Measurements from ENCODE around the gene SPSB2. TPM values are rescaled to one million over a fixed set of nuclear protein-coding genes. Genes with fewer than 3 reads are reported as not detected.
"Not testable (repeated sequence)": the region's sequence is repeated elsewhere in the genome, so short reads cannot be mapped to it uniquely, and the experiment has no call there.

SPSB2 gene
- total and polyA plus RNA-seq, 2 donors from 2014 or later, result 19.0 to 21.3 TPM

DNA sequence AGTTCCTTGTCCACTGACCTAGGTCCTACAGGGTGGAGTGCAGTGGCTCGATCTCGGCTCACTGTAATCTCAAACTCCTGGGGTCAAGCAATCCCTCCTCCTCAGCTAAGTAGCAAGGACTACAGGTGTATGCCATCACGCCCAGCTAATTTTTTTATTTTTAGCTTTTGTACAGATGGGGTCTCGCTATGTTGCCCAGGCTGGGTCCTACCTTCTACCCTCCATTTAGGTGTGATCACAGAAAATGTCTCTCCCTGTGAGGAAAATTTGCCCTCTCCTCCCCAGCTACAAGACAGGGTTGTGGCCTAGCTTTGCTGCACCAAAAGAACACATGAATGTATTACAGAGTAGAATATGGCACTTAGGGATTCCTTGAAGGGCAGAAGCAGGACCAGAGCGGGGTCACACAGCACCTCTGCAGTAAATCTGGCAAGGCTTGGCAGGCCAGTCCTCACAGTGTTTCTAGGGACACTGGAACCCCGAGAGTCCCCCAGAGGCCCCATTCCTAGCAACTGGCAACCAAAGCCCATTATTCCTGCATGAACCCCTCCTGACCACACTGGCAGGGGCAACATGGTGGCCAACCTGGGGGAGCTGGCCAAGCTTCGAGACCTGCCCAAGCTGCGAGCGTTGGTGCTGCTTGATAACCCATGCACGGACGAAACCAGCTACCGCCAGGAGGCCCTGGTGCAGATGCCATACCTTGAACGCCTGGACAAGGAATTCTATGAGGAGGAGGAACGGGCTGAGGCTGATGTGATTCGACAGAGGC, 39.2 kb upstream of the SPSB2 start:
- Histone ChIP-seq H3K27me3 (ENCODE audit: control insufficient read depth, insufficient read depth, low read length) (no peaks in the 10 kb centered on the region), H3K4me3 (ENCODE audit: low read length in 3 of 3) (no peak overlapping the region), H3K9me3 (ENCODE audit: control insufficient read depth in 2 of 3, insufficient read depth in 1 of 3, low read length in 3 of 3) (no peaks in the 10 kb centered on the region), H3K9ac (ENCODE audit: low read length in 3 of 3) (no peak overlapping the region), H3K27ac (ENCODE audit: low read depth in 2 of 2, low read length in 2 of 2) (no peak overlapping the region), H3K4me1 (ENCODE audit: control insufficient read depth in 2 of 3, insufficient read depth in 2 of 3, low read depth in 1 of 3, low read length in 3 of 3) (peaks cover 0 to 6% (median 0%) of the 10 kb centered on the region in 3 donors), H3K36me3 (ENCODE audit: control insufficient read depth in 2 of 3, insufficient read depth in 3 of 3, low read length in 3 of 3) (no peaks in the 10 kb centered on the region)
- DNase-seq (peak in 2 of 5 donors; percentile 32 to 33), FAIRE-seq (no peak)
- TF ChIP-seq, protein P1, sequence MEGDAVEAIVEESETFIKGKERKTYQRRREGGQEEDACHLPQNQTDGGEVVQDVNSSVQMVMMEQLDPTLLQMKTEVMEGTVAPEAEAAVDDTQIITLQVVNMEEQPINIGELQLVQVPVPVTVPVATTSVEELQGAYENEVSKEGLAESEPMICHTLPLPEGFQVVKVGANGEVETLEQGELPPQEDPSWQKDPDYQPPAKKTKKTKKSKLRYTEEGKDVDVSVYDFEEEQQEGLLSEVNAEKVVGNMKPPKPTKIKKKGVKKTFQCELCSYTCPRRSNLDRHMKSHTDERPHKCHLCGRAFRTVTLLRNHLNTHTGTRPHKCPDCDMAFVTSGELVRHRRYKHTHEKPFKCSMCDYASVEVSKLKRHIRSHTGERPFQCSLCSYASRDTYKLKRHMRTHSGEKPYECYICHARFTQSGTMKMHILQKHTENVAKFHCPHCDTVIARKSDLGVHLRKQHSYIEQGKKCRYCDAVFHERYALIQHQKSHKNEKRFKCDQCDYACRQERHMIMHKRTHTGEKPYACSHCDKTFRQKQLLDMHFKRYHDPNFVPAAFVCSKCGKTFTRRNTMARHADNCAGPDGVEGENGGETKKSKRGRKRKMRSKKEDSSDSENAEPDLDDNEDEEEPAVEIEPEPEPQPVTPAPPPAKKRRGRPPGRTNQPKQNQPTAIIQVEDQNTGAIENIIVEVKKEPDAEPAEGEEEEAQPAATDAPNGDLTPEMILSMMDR (IDR thresholded peaks at IDR 0.05; ENCODE audit: borderline replicate concordance, extremely low read depth, insufficient read depth), result no peak
- intact Hi-C loops (cut with DNase I), result no loop called here

DNA sequence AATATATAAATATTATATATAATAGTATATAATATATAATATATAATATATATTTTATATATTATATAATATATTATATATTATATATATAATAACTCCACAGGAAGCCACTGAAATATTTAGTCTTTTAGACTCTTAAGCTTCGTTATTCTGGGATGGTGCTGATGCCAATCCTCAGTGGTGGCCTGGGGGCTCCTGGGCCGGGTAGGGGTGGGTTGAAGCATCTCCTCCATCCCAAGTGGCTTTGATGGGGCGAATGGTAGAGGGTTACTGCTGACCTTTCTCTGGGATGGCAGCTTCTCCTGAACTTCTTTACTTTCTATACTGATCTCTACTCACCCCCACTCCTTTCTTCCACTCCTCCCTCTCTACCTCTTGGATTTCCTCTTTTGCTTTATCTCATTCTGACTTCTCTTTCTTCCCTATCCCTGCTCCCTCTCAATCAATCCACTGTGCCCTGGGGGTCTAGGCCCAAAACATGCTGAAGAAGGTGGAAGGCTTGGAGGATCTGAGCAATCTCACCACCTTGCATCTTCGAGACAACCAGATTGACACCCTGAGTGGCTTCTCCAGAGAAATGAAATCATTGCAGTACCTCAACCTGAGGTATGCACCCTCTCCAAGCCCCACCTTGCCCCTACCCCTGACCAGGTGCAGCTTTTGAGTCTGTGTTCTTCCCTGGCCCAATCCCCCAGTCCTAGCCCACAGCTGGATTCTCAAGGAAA, 36.5 kb upstream of the SPSB2 start:
- peaks cover 0 to 4% (median 0%) of the 10 kb centered on the region in 3 donors for H3K36me3 ChIP-seq (ENCODE audit: control insufficient read depth in 2 of 3, insufficient read depth in 3 of 3, low read length in 3 of 3)
- H3K9ac ChIP-seq (ENCODE audit: low read length in 3 of 3), result no peak overlapping the region
- peaks cover 0 to 10% (median 3%) of the 10 kb centered on the region in 3 donors for H3K4me1 ChIP-seq (ENCODE audit: control insufficient read depth in 2 of 3, insufficient read depth in 2 of 3, low read depth in 1 of 3, low read length in 3 of 3)
- intact Hi-C loops (cut with DNase I), result no loop called here
- H3K9me3 ChIP-seq (ENCODE audit: control insufficient read depth in 2 of 3, insufficient read depth in 1 of 3, low read length in 3 of 3), result no peaks in the 10 kb centered on the region
- TF ChIP-seq, protein P1 (IDR thresholded peaks at IDR 0.05; ENCODE audit: borderline replicate concordance, extremely low read depth, insufficient read depth), result no peak
- no peaks in the 10 kb centered on the region for H3K27me3 ChIP-seq (ENCODE audit: control insufficient read depth, insufficient read depth, low read length)
- H3K4me3 ChIP-seq (ENCODE audit: low read length in 3 of 3), result no peak overlapping the region
- no peak for FAIRE-seq
- H3K27ac ChIP-seq (ENCODE audit: low read depth in 2 of 2, low read length in 2 of 2), result no peak overlapping the region
- no peak for DNase-seq

DNA sequence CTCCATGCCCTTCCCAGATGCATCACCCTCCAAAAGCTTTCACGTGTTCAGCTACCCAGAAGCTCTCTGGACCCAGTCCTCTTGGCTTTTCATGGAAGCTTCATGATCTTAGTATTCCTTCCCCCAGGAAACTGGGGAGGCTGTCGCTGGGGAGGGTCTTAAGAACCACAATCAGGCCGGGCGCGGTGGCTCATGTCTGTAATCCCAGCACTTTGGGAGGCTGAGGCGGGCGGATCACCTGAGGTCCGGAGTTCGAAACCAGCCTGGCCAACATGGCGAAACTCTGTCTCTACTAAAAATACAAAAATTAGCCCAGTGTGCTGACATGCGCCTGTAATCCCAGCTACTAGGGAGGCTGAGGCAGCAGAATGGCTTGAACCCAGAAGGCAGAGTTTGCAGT, 35.0 kb upstream of the SPSB2 start:
- H3K9me3 ChIP-seq (ENCODE audit: control insufficient read depth in 2 of 3, insufficient read depth in 1 of 3, low read length in 3 of 3); H3K36me3 ChIP-seq (ENCODE audit: control insufficient read depth in 2 of 3, insufficient read depth in 3 of 3, low read length in 3 of 3); H3K27ac ChIP-seq (ENCODE audit: low read depth in 2 of 2, low read length in 2 of 2); intact Hi-C loops (cut with DNase I); H3K4me3 ChIP-seq (ENCODE audit: low read length in 3 of 3); H3K27me3 ChIP-seq (ENCODE audit: control insufficient read depth, insufficient read depth, low read length); FAIRE-seq; H3K9ac ChIP-seq (ENCODE audit: low read length in 3 of 3); DNase-seq: not testable (repeated sequence)
- peaks cover 0 to 11% (median 3%) of the 10 kb centered on the region in 3 donors for H3K4me1 ChIP-seq (ENCODE audit: control insufficient read depth in 2 of 3, insufficient read depth in 2 of 3, low read depth in 1 of 3, low read length in 3 of 3)

DNA sequence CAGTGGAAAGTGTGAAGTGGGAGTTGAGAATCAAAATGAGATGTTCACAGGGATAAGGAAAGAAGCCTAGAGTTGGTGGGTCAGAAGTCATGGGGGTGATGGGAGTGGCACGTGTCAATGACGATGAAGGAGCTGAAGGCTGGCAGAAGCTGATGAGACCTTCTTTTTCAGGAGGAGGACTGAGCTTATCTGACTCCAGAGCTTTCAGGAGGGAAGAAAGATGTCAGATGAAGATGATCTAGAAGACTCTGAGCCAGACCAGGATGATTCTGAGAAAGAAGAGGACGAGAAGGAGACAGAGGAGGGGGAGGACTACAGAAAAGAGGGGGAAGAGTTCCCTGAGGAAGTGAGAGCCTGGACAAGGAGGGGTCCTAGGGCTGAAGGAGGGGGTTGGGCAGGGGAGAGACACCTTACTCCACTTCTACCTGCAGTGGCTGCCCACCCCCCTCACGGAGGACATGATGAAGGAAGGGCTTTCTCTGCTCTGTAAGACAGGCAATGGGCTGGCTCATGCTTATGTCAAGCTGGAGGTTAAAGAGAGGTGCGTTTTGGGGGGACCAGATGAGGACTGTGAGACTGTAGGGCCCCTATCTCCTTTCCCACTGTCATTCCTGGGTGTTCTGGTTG, 32.4 kb upstream of the SPSB2 start:
- H3K9me3 ChIP-seq (ENCODE audit: control insufficient read depth in 2 of 3, insufficient read depth in 1 of 3, low read length in 3 of 3), result no peaks in the 10 kb centered on the region
- peaks cover 0 to 4% (median 0%) of the 10 kb centered on the region in 3 donors for H3K36me3 ChIP-seq (ENCODE audit: control insufficient read depth in 2 of 3, insufficient read depth in 3 of 3, low read length in 3 of 3)
- no peaks in the 10 kb centered on the region for H3K27me3 ChIP-seq (ENCODE audit: control insufficient read depth, insufficient read depth, low read length)
- H3K27ac ChIP-seq (ENCODE audit: low read depth in 2 of 2, low read length in 2 of 2), result no peak overlapping the region
- peak overlapping the region in 2 of 3 donors; percentile 92 to 94 for H3K9ac ChIP-seq (ENCODE audit: low read length in 3 of 3)
- peaks cover 0 to 11% (median 3%) of the 10 kb centered on the region in 3 donors for H3K4me1 ChIP-seq (ENCODE audit: control insufficient read depth in 2 of 3, insufficient read depth in 2 of 3, low read depth in 1 of 3, low read length in 3 of 3)
- intact Hi-C loops (cut with DNase I), result no loop called here
- peak in 1 of 5 donors; percentile 32 for DNase-seq
- FAIRE-seq, result no peak
- H3K4me3 ChIP-seq (ENCODE audit: low read length in 3 of 3), result peak overlapping the region in 2 of 3 donors; percentile 89 to 96
- TF ChIP-seq, protein P1 (IDR thresholded peaks at IDR 0.05; ENCODE audit: borderline replicate concordance, extremely low read depth, insufficient read depth), result no peak
